Bronchial epithelial cell (primary cell): ENCODE measurements around the gene IL4R. TPM values are rescaled to one million over a fixed set of nuclear protein-coding genes. Genes with fewer than 3 reads are reported as not detected.

Source experiments
- DNase-seq: peaks from one replicate; pipeline ENCODE4 v3.0.0-alpha.2; 2010; ENCODE audit warnings: low read depth
- FAIRE-seq: peaks from 2 replicates; lab custom pipeline; 2011; peaks lifted over from hg19 to GRCh38; lab: Jason Lieb, UNC
- H3K27me3 ChIP-seq: 2 replicates; pipeline ENCODE4 v1.5.1; 2011; ENCODE audit warnings: low read length; ENCODE audit not compliant: control insufficient read depth, insufficient read depth
- H3K36me3 ChIP-seq: 2 replicates; pipeline ENCODE4 v1.5.1; 2011; ENCODE audit warnings: low read length; ENCODE audit not compliant: control insufficient read depth, insufficient read depth
- H3K4me3 ChIP-seq: 2 replicates; pipeline ENCODE4 v1.5.1; 2011; ENCODE audit warnings: mild to moderate bottlenecking, low read depth, low read length, control low read depth
- CTCF ChIP-seq: IDR thresholded peaks from 2 replicates; pipeline ENCODE4 v1.5.1; 2011; ENCODE audit warnings: mild to moderate bottlenecking, moderate library complexity, low read length, control low read depth, inconsistent platforms; ENCODE audit not compliant: insufficient read depth, severe bottlenecking
- total RNA-seq: library from RNA; depleted of rRNA; stranded (reverse); fragments of >200 nt; gene quantifications from 2 replicates; pipeline ENCODE4 v1.2.1, GENCODE V29; 2014

IL4R gene
- total RNA-seq, 1 donor from 2014 or later = 25.8 TPM

DNA sequence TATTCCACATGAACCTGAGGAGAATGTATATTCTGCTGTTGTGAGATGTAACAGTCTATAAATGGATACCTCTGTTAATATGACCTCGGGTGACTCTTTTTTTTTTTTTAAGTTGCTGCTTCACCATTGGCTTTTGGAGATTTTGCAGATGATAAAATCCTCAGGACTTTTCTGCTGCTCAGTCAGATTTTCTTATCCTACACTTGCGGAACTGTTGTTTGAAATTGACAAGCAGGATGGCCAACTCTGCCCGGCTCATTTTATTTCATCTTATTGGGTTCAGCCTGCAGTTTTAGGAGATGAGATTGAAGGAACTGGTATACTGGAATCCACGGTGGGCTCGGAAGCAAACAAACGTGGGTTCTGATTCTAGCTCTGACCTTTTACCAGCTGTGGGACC is 19.3 kb downstream of the IL4R start:
- DNase-seq (no peak), FAIRE-seq (no peak)
- TF ChIP-seq CTCF = no peak
- no peak overlapping the region for H3K4me3 ChIP-seq
- no peaks in the 10 kb centered on the region for H3K27me3 ChIP-seq
- H3K36me3 ChIP-seq = peaks cover 29% of the 10 kb centered on the region

GRCh38 chr16:27333549-27333948 is 19.8 kb downstream of the IL4R start:
- FAIRE-seq (no peak), DNase-seq (no peak)
- Histone ChIP-seq H3K27me3 (no peaks in the 10 kb centered on the region), H3K4me3 (no peak overlapping the region), H3K36me3 (peaks cover 29% of the 10 kb centered on the region)
- no peak for TF ChIP-seq CTCF

GRCh38 chr16:27334192-27334764 is 20.5 kb downstream of the IL4R start:
- Histone ChIP-seq H3K27me3 (no peaks in the 10 kb centered on the region), H3K4me3 (no peak overlapping the region), H3K36me3 (peaks cover 28% of the 10 kb centered on the region)
- no peak for TF ChIP-seq CTCF
- FAIRE-seq (no peak), DNase-seq (no peak)

DNA sequence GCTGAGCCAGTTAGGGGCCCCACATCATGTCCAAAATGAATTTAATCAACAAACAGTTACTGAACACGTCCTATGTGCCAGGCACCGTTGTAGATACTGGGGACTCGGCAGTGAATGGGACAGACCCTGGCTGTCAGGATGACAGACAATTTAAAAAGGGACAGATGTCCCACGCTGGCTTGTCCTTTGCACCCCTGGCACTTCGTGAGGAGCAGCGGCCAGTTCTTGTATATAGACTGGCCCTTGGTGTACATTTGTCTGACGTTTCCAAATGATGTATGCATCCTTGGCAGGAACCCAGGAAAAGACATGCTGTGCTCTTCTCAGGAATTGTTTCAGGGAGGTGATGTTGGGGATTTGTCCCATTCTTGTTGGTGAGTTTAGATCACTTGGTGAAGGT is 21.1 kb downstream of the IL4R start:
- FAIRE-seq (no peak), DNase-seq (no peak)
- H3K36me3 ChIP-seq = peaks cover 29% of the 10 kb centered on the region
- H3K4me3 ChIP-seq = no peak overlapping the region
- TF ChIP-seq CTCF = no peak
- no peaks in the 10 kb centered on the region for H3K27me3 ChIP-seq

DNA sequence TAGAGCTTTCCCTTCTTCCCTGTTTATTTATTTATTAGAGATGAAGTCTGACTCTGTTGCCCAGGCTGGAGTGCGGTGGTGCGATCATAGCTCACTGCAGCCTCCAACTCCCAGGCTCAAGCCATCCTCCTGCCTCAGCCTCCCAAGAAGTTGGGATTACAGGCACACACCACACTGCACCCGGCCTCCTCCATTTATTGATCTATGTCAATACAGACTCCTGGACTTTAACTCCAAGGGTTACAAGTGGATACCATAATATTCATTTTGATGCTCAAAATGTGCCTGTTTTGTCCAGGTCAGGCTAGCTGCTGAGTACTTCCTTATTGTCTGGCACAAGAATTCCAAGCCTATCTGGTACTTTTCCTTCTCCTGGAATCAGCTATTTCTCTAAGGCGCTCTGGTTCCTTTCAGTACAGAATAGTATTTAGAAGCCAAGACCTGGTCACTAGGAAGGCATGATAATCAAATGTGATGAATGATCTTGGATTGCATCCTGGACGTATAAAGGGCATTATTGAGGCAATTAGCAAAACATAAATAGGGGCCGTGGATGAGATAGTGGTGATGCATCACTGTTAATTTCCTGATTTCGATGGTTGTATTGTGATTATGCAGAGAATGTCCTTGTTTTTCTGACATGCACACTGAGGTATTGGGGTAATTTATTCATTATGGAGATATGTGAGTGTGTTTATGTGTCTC is 21.7 kb downstream of the IL4R start:
- no peak for FAIRE-seq
- peaks cover 32% of the 10 kb centered on the region for H3K36me3 ChIP-seq

More for the DNA sequence above, 21.7 kb downstream of the IL4R start:
- TF ChIP-seq CTCF = no peak
- no peak overlapping the region for H3K4me3 ChIP-seq
- DNase-seq = no peak
- H3K27me3 ChIP-seq = no peaks in the 10 kb centered on the region
